ENCODE data around the gene MLH1. TPM values are rescaled to one million over a fixed set of nuclear protein-coding genes. Genes with fewer than 3 reads are reported as not detected.
A peak's percentile ranks its signal among the peaks of the same experiment; 100 is the strongest.

The MLH1 gene
- total RNA-seq, 2 experiments from 2014 or later, result 18.9 to 23.8 TPM

GRCh38 chr3:36973139-36973538 is 20.2 kb upstream of the MLH1 start:
- Histone ChIP-seq H3K27ac (ENCODE audit: low read depth in 1 of 2, low read length in 2 of 2) (no peak overlapping the region), H3K36me3 (ENCODE audit: insufficient read depth, low read length) (no peaks in the 10 kb centered on the region), H3K4me1 (ENCODE audit: insufficient read depth, low read length) (peaks cover 18% of the 10 kb centered on the region), H3K27me3 (ENCODE audit: control insufficient read depth in 1 of 2, insufficient read depth in 2 of 2, low read length in 2 of 2) (no peaks in the 10 kb centered on the region), H3K4me3 (ENCODE audit: low read length) (no peak overlapping the region), H3K9me3 (ENCODE audit: control insufficient read depth in 1 of 2, insufficient read depth in 1 of 2, low read length in 2 of 2) (peaks cover 0 to 10% of the 10 kb centered on the region in 2 experiments)
- ATAC-seq (ENCODE audit: poor library complexity), result no peak
- Mint-ChIP-seq H3K27ac (no peak overlapping the region), H3K4me1 (ENCODE audit: low read depth) (peaks cover 20% of the 10 kb centered on the region), H3K27me3 (no peaks in the 10 kb centered on the region), H3K4me3 (no peak overlapping the region), H3K36me3 (ENCODE audit: low read depth) (peaks cover 6% of the 10 kb centered on the region), H3K9me3 (no peaks in the 10 kb centered on the region)
- TF ChIP-seq CTCF (IDR thresholded peaks at IDR 0.05), result no peak
- ChIA-PET CTCF (no interaction called here), POLR2A (no interaction called here)
- DNase-seq, result no peak
- intact Hi-C loops (cut with DNase I, micrococcal nuclease), result no loop called here

- H3K4me1 ChIP-seq (ENCODE audit: insufficient read depth, low read length), result no peaks in the 10 kb centered on the region
- no peaks in the 10 kb centered on the region for H3K27me3 Mint-ChIP-seq
- H3K36me3 Mint-ChIP-seq (ENCODE audit: low read depth), result peaks cover 64% of the 10 kb centered on the region
- H3K4me3 ChIP-seq (ENCODE audit: low read length), result no peak overlapping the region
- H3K4me1 Mint-ChIP-seq (ENCODE audit: low read depth), result no peaks in the 10 kb centered on the region
- ATAC-seq (ENCODE audit: poor library complexity), result no peak
- H3K27ac Mint-ChIP-seq, result no peak overlapping the region
- peaks cover 39% of the 10 kb centered on the region for H3K36me3 ChIP-seq (ENCODE audit: insufficient read depth, low read length)
- ChIA-PET POLR2A (no interaction called here), CTCF (no interaction called here)
- no peak for TF ChIP-seq CTCF (IDR thresholded peaks at IDR 0.05)
- no peak overlapping the region for H3K27ac ChIP-seq (ENCODE audit: low read depth in 1 of 2, low read length in 2 of 2)
- H3K4me3 Mint-ChIP-seq, result no peak overlapping the region
- no peak for DNase-seq
- H3K9me3 ChIP-seq (ENCODE audit: control insufficient read depth in 1 of 2, insufficient read depth in 1 of 2, low read length in 2 of 2), result peaks cover 5 to 28% of the 10 kb centered on the region in 2 experiments
- H3K27me3 ChIP-seq (ENCODE audit: control insufficient read depth in 1 of 2, insufficient read depth in 2 of 2, low read length in 2 of 2), result no peaks in the 10 kb centered on the region
- peaks cover 3% of the 10 kb centered on the region for H3K9me3 Mint-ChIP-seq
- intact Hi-C loops (cut with DNase I, micrococcal nuclease), result no loop called here
Observed at GRCh38 chr3:36981006-36981405, 12.3 kb upstream of the MLH1 start.

GRCh38 chr3:36988356-36988755 is 5.0 kb upstream of the MLH1 start:
- Histone ChIP-seq H3K27ac (ENCODE audit: low read depth in 1 of 2, low read length in 2 of 2) (no peak overlapping the region), H3K4me3 (ENCODE audit: low read length) (no peak overlapping the region), H3K9me3 (ENCODE audit: control insufficient read depth in 1 of 2, insufficient read depth in 1 of 2, low read length in 2 of 2) (no peaks in the 10 kb centered on the region), H3K27me3 (ENCODE audit: control insufficient read depth in 1 of 2, insufficient read depth in 2 of 2, low read length in 2 of 2) (no peaks in the 10 kb centered on the region), H3K4me1 (ENCODE audit: insufficient read depth, low read length) (peaks cover 24% of the 10 kb centered on the region), H3K36me3 (ENCODE audit: insufficient read depth, low read length) (peaks cover 43% of the 10 kb centered on the region)
- ChIA-PET CTCF (interaction anchor here (1.0 to 1.8 kb wide), 2 partner anchors 30 to 80 kb away, joined by 3 to 8 read pairs; no protein-coding TSS in a partner anchor), POLR2A (interaction anchor here (1.3 kb wide), 1 partner anchor 43 kb away, joined by 3 read pairs; the partner anchor contains the start of gene TRANK1)
- intact Hi-C loops (cut with DNase I, micrococcal nuclease), result no loop called here
- H3K9me3 Mint-ChIP-seq, result no peaks in the 10 kb centered on the region
- H3K4me1 Mint-ChIP-seq (ENCODE audit: low read depth), result peaks cover 35% of the 10 kb centered on the region
- peak overlapping the region; percentile 78 for H3K4me3 Mint-ChIP-seq
- peaks cover 67% of the 10 kb centered on the region for H3K36me3 Mint-ChIP-seq (ENCODE audit: low read depth)
- peak overlapping the region; percentile 66 for H3K27ac Mint-ChIP-seq
- no peak for ATAC-seq (ENCODE audit: poor library complexity)
- no peak for TF ChIP-seq CTCF (IDR thresholded peaks at IDR 0.05)
- H3K27me3 Mint-ChIP-seq, result no peaks in the 10 kb centered on the region
- peak in 4 of 14 experiments; percentile 4 to 64 (median 55) for DNase-seq

Measured in CD4-positive, alpha-beta T cell (primary cell).